HEK293T (cell line): ENCODE data around the gene MME.

Source experiments
- CTBP1 ChIP-seq: fragments of 450-650 bp; IDR thresholded peaks from 2 replicates; pipeline ENCODE4 v1.6.1; 2016; ENCODE audit warnings: borderline replicate concordance
- ELF4 ChIP-seq: fragments of 450-650 bp; IDR thresholded peaks from 2 replicates; pipeline ENCODE4 v1.6.1; 2017; ENCODE audit warnings: antibody characterized with exemption
- FOXA1 ChIP-seq: fragments of 450-650 bp; IDR thresholded peaks from 2 replicates; pipeline ENCODE4 v1.6.1; 2016; ENCODE audit warnings: mild to moderate bottlenecking
- FOXK2 ChIP-seq: fragments of 450-650 bp; IDR thresholded peaks from 2 replicates; pipeline ENCODE4 v1.6.1; 2016; ENCODE audit warnings: mild to moderate bottlenecking
- FOXM1 ChIP-seq: fragments of 450-650 bp; IDR thresholded peaks from 2 replicates; pipeline ENCODE4 v1.6.1; 2017; ENCODE audit warnings: mild to moderate bottlenecking, borderline replicate concordance
- HDGF ChIP-seq: fragments of 450-650 bp; IDR thresholded peaks from 2 replicates; pipeline ENCODE4 v1.6.1; 2017; ENCODE audit warnings: antibody characterized with exemption, borderline replicate concordance
- L3MBTL2 ChIP-seq: fragments of 450-650 bp; conservative IDR thresholded peaks from 2 replicates; pipeline ENCODE4 v1.6.1; 2016; ENCODE audit warnings: mild to moderate bottlenecking
- LEF1 ChIP-seq: fragments of 450-650 bp; IDR thresholded peaks from 2 replicates; pipeline ENCODE4 v1.6.1; 2017; ENCODE audit warnings: mild to moderate bottlenecking, borderline replicate concordance
- PKNOX1 ChIP-seq: fragments of 450-650 bp; IDR thresholded peaks from 2 replicates; pipeline ENCODE4 v1.6.1; 2016
- SP1 ChIP-seq: fragments of 450-650 bp; IDR thresholded peaks from 2 replicates; pipeline ENCODE4 v1.6.1; 2017
- SUZ12 ChIP-seq: fragments of 450-650 bp; IDR thresholded peaks from 2 replicates; pipeline ENCODE4 v1.6.1; 2016; ENCODE audit warnings: mild to moderate bottlenecking
- TARDBP ChIP-seq: fragments of 450-650 bp; IDR thresholded peaks from 2 replicates; pipeline ENCODE4 v1.6.1; 2016
- ZNF384 ChIP-seq: fragments of 450-650 bp; IDR thresholded peaks from 2 replicates; pipeline ENCODE4 v1.6.1; 2016

GRCh38 chr3:155161640-155162292 is 81.6 kb downstream of the MME start:
- TF ChIP-seq HDGF (no peak), FOXM1 (no peak), SUZ12 (no peak), CTBP1 (no peak), FOXA1 (no peak), L3MBTL2 (no peak), SP1 (no peak), ZNF384 (no peak), FOXK2 (no peak), LEF1 (no peak), TARDBP (no peak), PKNOX1 (no peak), ELF4 (no peak)
